ENCODE results near the gene SPR.

DNA sequence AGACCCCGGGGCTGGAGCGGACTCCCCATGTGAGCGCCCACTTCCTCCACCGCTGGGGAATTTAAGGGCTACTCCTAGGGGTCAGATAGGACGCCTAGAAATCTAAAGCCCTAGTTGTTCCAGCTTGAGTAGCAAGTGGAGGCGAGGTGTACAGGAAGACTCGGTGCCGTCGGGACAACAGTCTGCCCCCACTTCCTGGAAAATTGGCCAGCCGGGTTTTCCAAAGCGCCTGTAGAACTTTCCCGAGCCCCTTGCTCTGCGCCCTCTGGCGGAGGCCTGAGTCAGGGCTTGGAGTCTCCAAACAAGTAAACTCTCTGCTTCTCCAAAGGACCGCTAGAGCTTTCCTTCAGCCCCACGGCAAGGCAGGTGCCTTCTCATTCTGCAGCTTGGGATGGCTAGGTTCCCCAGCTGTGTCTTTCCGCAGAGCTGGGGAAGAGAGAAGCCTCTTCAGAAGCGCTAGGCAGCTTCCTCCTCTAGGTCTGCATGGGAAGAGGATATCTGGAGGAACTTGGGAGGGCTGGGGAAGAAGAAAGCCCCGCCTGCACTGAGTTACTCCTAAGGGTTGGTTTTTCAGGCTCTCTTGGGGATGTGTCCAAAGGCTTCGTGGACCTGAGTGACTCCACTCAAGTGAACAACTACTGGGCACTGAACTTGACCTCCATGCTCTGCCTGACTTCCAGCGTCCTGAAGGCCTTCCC, 681 bp downstream of the SPR start:
- TF ChIP-seq, protein P1, sequence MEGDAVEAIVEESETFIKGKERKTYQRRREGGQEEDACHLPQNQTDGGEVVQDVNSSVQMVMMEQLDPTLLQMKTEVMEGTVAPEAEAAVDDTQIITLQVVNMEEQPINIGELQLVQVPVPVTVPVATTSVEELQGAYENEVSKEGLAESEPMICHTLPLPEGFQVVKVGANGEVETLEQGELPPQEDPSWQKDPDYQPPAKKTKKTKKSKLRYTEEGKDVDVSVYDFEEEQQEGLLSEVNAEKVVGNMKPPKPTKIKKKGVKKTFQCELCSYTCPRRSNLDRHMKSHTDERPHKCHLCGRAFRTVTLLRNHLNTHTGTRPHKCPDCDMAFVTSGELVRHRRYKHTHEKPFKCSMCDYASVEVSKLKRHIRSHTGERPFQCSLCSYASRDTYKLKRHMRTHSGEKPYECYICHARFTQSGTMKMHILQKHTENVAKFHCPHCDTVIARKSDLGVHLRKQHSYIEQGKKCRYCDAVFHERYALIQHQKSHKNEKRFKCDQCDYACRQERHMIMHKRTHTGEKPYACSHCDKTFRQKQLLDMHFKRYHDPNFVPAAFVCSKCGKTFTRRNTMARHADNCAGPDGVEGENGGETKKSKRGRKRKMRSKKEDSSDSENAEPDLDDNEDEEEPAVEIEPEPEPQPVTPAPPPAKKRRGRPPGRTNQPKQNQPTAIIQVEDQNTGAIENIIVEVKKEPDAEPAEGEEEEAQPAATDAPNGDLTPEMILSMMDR (IDR thresholded peaks at IDR 0.05; ENCODE audit: insufficient read depth, low read length, poor library complexity, severe bottlenecking): peak; percentile 65
- no peak for TF ChIP-seq EZH2phosphoT487 (conservative IDR thresholded peaks at IDR 0.05; ENCODE audit: low read length)
